Heart left ventricle (tissue), 16 donors: Measurements from ENCODE around the gene CBX4. TPM values are rescaled to one million over a fixed set of nuclear protein-coding genes. Genes with fewer than 3 reads are reported as not detected.

Experiments
- ATAC-seq, 4 donors: fragments of 200-7000 bp; cut with Tn5 transposase; one replicate each; pipeline ENCODE4 v1.9.1; 2020 to 2022; ENCODE audit warnings: moderate library complexity in 4 of 4, mild to moderate bottlenecking in 3 of 4, moderate number of reproducible peaks in 1 of 4
- DNase-seq, 5 donors: peaks; one replicate each; pipeline ENCODE4 v3.0.0-alpha.2; 2020
- H3K27ac ChIP-seq, 12 donors: fragments of 200-600 bp; sonication (generic) in 4 of 12; one replicate each; pipeline versions ENCODE4 v1.5.0 to v1.8.0; 2016 to 2022; ENCODE audit warnings: mild to moderate bottlenecking in 2 of 12
- H3K27me3 ChIP-seq, 9 donors: fragments of 200-600 bp; sonication (generic) in 2 of 9; one replicate each; pipeline versions ENCODE4 v1.5.1 to v1.8.0; 2016 to 2022; ENCODE audit warnings: mild to moderate bottlenecking in 3 of 9
- H3K36me3 ChIP-seq, 9 donors: fragments of 200-600 bp; sonication (generic) in 2 of 9; one replicate each; pipeline versions ENCODE4 v1.5.0 to v1.8.0; 2018 to 2022; ENCODE audit warnings: mild to moderate bottlenecking in 2 of 9
- H3K4me1 ChIP-seq, 12 donors: fragments of 200-600 bp; sonication (generic) in 4 of 12; one replicate each; pipeline versions ENCODE4 v1.5.0 to v1.8.0; 2016 to 2022; ENCODE audit warnings: mild to moderate bottlenecking in 3 of 12
- H3K4me3 ChIP-seq, 12 donors: fragments of 200-600 bp; sonication (generic) in 4 of 12; one replicate each; pipeline versions ENCODE4 v1.5.0 to v1.8.0; 2017 to 2022; ENCODE audit warnings: mild to moderate bottlenecking in 9 of 12, moderate library complexity in 4 of 12
- H3K9me3 ChIP-seq, 12 donors: fragments of 200-600 bp; sonication (generic) in 4 of 12; one replicate each; pipeline versions ENCODE4 v1.5.0 to v1.8.0; 2016 to 2022; ENCODE audit warnings: mild to moderate bottlenecking in 1 of 12
- CTCF ChIP-seq, 12 donors: fragments of 200-600 bp; sonication (generic) in 4 of 12; IDR thresholded peaks; one replicate each; pipeline versions ENCODE4 v1.5.0 to v1.8.0; 2018 to 2022; ENCODE audit warnings: antibody characterized with exemption in 12 of 12, mild to moderate bottlenecking in 5 of 12
- POLR2A ChIP-seq, 2 donors: fragments of 450-650 bp; IDR thresholded peaks; one replicate each; pipeline ENCODE4 v1.6.1; 2017; ENCODE audit warnings: antibody characterized with exemption in 2 of 2, mild to moderate bottlenecking in 2 of 2, moderate library complexity in 2 of 2
- WGBS, 4 donors: extraction: QIAGEN DNeasy Blood & Tissue Kit in 2 of 4; methylation state at CpG; one replicate each; pipeline versions ENCODE4 v1.1.5 to v1.1.7; 2013 to 2018; 5-methylcytosine and 5-hydroxymethylcytosine counted together
- intact Hi-C, 10 donors: fragments of 100-400 bp; cut with DNase I; formaldehyde crosslinking; loops; one replicate each; pipeline versions ENCODE4 v1.11.1 to v1.14.2; 2022
- polyA plus RNA-seq, 2 donors: library from polyadenylated mRNA; stranded (reverse); fragments of 200-250 nt; gene quantifications; one replicate each; pipeline ENCODE4 v1.2.3, GENCODE V29; 2013
- total RNA-seq, 9 donors: library from RNA; depleted of rRNA in 2 of 9; stranded (reverse); fragments of >200 nt in 2 of 9; fragmentation: NEBNext Ultra II Directional in 3 of 9; extraction: Animal tissue kit (Norgen Biotek cat#: 25700) in 3 of 9; gene quantifications; one replicate each; pipeline versions ENCODE4 v1.1.0 to v1.2.4, GENCODE V29; 2016 to 2023
- donor health status: ischemic (EF 13 %, LVEDD 7.1; RV severe dilation, severe dysfunction).
- donor health status: healthy with polysubstance abuse.
- donor health status: DM: no; HTN: yes; CAD: no.
- donor health status: DM: no; HTN: no; CAD: no.
- donor health status: ischemic (EF 25% LVEDD 6.9; RV normal size, moderate dysfunction).
- donor health status: ischemic (EF 25% LVEDD 5.7; RV mildly dilated, moderate dysfunction).
- donor health status: healthy.
- donor health status: DM: yes; HTN: yes; CAD: no.
- donor health status: ischemic (EF 35%, LVEDD 5.7; RV mildly dilated, moderate dysfunction).
- donor health status: nonischemic (EF 11% LVEDD 7.7; RV severe dilation, severe dysfunction).
- donor health status: DM: yes; HTN: yes; CAD: no.
- donor health status: PGD.
- donor health status: ischemic (EF 29% LVEDD 5.4; RV normal size, mild dysfunction).
- donor health status: nonischemic (EF 23%, LVEDD 6.1; RV moderate dilation, normal function).

The CBX4 gene
- total and polyA plus RNA-seq, 11 donors = 10.9 to 41.1 (median 26.8) TPM

- Histone ChIP-seq H3K36me3 (peaks cover 0 to 9% (median 0%) of the 10 kb centered on the region in 9 donors), H3K4me1 (peaks cover 3 to 57% (median 41%) of the 10 kb centered on the region in 12 donors), H3K9me3 (no peaks in the 10 kb centered on the region), H3K27ac (no peak overlapping the region), H3K27me3 (peaks cover 47 to 67% (median 60%) of the 10 kb centered on the region in 9 donors), H3K4me3 (peak overlapping the region in 9 of 12 donors; percentile 5 to 52 (median 32))
- WGBS, 4 donors = 46 to 59% (median 48%) methylated on average over 56 to 63 of the region's 63 CpGs
- ATAC-seq = no peak
- DNase-seq = peak in 1 of 5 donors; percentile 68
- intact Hi-C loops = loop anchor here in 5 of 10 donors (5.0 to 10.0 kb wide), 4 partner anchors 48 to 199 kb away; no protein-coding TSS in a partner anchor
- TF ChIP-seq POLR2A (IDR thresholded peaks at IDR 0.05) (no peak), CTCF (IDR thresholded peaks at IDR 0.05) (no peak)
Measured at GRCh38 chr17:79792984-79793923, 46.0 kb downstream of the CBX4 start.

GRCh38 chr17:79792341-79792871 lies 46.8 kb downstream of the CBX4 start:
- no peak for TF ChIP-seq POLR2A (IDR thresholded peaks at IDR 0.05)
- TF ChIP-seq CTCF (IDR thresholded peaks at IDR 0.05) = no peak
- peaks cover 0 to 9% (median 0%) of the 10 kb centered on the region in 9 donors for H3K36me3 ChIP-seq
- H3K4me1 ChIP-seq = peaks cover 3 to 50% (median 35%) of the 10 kb centered on the region in 12 donors
- H3K27ac ChIP-seq = no peak overlapping the region
- peaks cover 41 to 68% (median 58%) of the 10 kb centered on the region in 9 donors for H3K27me3 ChIP-seq
- ATAC-seq (no peak), DNase-seq (peak in 1 of 5 donors; percentile 56)
- intact Hi-C loops = loop anchor here in 5 of 10 donors (5.0 to 10.0 kb wide), 4 partner anchors 48 to 200 kb away; no protein-coding TSS in a partner anchor
- H3K9me3 ChIP-seq = no peaks in the 10 kb centered on the region
- 11 to 15% (median 13%) methylated on average over 22 of the region's 22 CpGs for WGBS, 4 donors
- peak overlapping the region in 7 of 12 donors; percentile 27 to 52 (median 36) for H3K4me3 ChIP-seq

GRCh38 chr17:79791735-79792161 lies 47.5 kb downstream of the CBX4 start:
- TF ChIP-seq POLR2A (IDR thresholded peaks at IDR 0.05) (no peak), CTCF (IDR thresholded peaks at IDR 0.05) (no peak)
- ATAC-seq = no peak
- H3K27me3 ChIP-seq = peaks cover 41 to 74% (median 60%) of the 10 kb centered on the region in 9 donors
- WGBS, 4 donors = 4 to 7% (median 4%) methylated on average over 17 to 26 of the region's 26 CpGs
- H3K4me1 ChIP-seq = peaks cover 3 to 50% (median 35%) of the 10 kb centered on the region in 12 donors
- intact Hi-C loops = loop anchor here in 5 of 10 donors (5.0 to 10.0 kb wide), 4 partner anchors 47 to 201 kb away; no protein-coding TSS in a partner anchor
- no peak overlapping the region for H3K4me3 ChIP-seq
- H3K36me3 ChIP-seq = peaks cover 0 to 9% (median 0%) of the 10 kb centered on the region in 9 donors
- H3K27ac ChIP-seq = no peak overlapping the region
- H3K9me3 ChIP-seq = no peaks in the 10 kb centered on the region
- DNase-seq = peak in 1 of 5 donors; percentile 49
